Brain pericyte (primary cell): ENCODE results near the gene KLHL26.
"Not testable (repeated sequence)": the region's sequence is repeated elsewhere in the genome, so short reads cannot be mapped to it uniquely, and the experiment has no call there.

Experiments
- DNase-seq: peaks from one replicate; pipeline ENCODE4 v3.0.0-alpha.2; 2012; ENCODE audit warnings: low read depth, low spot score

The KLHL26 gene, protein sequence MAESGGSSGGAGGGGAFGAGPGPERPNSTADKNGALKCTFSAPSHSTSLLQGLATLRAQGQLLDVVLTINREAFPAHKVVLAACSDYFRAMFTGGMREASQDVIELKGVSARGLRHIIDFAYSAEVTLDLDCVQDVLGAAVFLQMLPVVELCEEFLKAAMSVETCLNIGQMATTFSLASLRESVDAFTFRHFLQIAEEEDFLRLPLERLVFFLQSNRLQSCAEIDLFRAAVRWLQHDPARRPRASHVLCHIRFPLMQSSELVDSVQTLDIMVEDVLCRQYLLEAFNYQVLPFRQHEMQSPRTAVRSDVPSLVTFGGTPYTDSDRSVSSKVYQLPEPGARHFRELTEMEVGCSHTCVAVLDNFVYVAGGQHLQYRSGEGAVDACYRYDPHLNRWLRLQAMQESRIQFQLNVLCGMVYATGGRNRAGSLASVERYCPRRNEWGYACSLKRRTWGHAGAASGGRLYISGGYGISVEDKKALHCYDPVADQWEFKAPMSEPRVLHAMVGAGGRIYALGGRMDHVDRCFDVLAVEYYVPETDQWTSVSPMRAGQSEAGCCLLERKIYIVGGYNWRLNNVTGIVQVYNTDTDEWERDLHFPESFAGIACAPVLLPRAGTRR

DNA sequence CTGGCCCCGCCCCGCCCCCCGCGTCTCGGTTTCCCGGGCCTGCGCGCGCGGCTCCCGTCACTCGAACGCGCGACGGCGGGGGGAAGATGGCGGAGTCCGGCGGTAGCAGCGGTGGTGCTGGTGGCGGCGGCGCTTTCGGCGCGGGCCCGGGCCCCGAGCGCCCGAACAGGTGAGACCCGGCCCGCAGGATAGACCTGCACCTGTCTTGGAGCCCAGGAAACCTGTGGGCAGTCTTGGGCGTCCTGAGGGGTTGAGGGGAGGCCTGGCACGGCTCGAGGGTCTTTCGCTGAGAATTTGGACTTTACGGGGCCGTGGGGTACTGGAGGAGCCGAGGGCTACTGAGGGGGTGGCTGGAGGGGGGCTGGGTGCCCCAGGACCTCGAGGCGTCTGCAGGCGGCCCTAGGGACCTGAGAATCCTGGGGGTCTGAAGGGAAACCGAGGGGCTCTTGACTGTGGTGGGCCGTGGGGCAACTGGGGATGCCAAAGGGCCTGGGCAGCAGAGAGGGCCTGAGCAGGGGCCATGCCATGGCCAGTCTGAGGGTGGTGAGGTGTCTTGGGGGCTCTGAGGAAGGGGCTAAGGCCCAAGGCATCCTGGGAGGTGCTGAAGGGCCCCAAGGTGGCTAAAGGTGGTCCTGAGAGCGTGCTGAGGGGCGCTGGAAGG lies at the start of gene KLHL26:
Gene KLHL26 (plus strand): TSS at position 60 of the 661 bp plus-strand sequence. CDS start 27 bp downstream, at position 87.
- no peak for DNase-seq

DNA sequence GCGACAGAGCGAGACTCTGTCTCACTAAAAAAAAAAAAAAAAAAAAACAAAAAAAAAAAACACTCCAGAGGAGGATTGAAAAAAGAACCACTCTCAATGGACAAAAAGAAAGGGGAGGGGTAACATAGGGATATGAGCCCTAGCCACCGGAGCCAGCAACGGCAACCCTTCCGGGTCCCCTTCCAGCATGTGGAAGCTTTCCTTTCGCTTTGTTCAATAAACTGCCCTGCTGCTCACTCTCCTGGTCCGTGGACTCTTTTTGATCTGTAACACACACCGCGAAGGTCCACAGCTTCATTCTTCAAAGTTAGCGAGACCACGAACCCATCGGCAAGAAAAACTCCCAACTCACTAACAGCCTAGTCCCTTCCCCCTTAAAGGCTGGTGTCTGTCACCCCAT lies 49.3 kb upstream of the KLHL26 start:
- DNase-seq, result no peak

DNA sequence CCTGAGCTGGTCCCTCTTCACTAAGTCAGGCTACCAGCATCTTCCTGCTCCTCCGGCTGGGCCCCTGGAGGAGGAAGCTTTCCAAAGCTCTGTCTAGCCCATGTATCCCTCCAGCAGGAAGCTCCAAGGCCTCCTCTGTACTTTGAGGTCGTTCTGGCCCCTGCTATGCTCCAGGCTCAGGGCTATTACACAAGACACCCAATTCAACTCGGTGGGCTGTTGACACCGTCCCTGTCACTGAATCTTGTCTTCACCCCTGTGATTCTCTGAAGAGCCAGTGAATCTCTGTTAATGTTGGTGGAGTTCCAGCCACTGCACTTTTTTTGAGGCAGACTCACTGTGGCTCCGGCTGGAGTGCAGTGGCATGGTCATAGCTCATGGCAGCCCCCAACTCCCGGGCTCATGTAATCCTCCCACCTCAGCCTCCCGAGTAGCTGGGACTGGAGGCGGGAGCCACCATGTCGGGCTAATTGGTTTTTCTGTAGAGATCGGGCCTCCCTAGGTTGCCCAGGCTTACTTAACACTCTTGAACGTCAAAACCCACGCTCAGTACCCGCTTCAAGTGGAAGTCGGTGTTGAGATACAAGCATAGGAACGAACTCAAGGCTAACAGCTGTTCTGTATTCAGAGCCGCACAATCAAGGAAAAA lies 48.7 kb upstream of the KLHL26 start:
- no peak for DNase-seq

DNA sequence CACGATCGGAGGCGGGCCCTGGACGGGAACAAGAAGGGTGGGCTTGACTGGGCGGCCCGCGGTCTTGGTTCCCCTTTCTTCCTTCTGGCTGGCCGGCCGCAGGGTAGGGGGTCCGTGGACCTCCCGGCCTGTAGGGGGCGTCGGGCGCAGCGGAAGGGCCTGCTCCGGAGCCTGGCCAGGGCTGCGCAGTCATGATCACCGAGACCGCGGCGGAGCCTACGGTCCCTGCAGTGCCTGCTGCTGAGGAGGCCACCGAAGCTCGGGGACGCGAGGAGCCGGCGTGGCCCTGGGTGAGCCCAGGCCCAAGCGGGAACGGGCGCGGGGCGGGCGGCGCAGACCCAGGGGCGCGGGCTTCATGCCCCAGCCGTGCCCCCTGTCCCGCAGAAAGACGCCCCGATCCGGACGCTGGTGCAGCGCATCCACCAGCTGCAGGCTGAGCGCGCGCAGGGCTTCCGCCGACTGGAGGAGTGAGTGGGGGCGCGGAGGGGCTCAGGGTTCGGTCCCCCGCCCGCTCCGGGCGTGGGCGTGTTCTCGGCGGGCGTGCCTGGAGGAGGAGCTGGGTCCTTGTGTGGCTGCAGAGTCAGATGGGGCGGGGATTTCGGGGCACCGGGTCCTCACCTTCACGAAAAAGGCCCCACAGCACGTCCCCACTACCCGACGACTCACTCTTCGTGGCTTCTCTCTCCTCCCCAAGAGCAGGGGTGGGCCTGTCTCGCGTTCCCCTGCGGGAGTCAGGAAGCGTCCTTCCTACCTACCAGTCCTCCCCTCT lies 48.0 kb upstream of the KLHL26 start, which contains the start of gene REX1BD:
Gene REX1BD (plus strand): TSS at position 188 of the 769 bp plus-strand sequence. CDS start 4 bp downstream, at position 192.
- DNase-seq, result no peak

DNA sequence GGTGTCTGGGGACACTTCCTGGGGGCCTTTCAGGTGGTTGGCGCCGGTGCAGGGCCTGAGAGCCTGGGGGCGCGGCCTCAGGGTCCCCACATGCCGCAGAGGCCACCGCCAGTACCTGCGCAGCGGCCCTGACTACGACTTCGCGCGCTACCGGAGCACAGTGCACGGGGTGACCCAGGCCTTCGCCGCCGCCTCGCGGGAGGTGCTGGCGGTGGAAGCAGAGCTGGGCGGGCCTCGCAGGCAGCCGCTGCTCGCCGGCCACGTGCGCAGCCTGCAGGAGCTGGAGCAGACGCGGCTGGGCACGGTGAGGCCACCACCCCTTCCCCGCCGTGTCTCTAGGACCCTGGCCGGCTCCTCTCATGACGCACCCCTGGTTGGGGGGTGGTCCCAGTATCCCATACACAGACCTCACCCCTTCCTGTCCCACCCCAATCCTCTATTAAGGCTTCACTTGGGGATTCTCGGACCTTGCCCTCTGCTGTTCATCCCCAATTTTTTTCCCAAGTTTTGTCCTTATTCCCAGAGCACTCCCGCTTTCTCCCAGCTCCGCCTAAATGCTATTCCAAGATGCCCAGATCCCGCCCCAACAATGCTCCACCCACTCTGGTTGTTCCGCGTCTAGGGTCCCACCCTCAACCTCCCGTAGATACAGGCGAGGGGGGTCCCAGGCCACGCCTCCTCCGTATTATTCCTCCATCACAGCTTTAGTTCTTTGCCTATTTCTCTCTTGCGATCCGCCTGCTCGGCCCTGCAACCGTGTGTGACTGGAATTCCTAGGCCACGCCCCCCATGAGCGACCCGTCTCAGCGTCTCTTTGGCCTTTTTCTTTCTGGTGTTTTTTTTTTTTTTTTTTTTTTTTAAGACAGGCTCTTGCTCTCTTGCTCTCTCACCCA lies 47.2 kb upstream of the KLHL26 start:
- DNase-seq, result no peak

DNA sequence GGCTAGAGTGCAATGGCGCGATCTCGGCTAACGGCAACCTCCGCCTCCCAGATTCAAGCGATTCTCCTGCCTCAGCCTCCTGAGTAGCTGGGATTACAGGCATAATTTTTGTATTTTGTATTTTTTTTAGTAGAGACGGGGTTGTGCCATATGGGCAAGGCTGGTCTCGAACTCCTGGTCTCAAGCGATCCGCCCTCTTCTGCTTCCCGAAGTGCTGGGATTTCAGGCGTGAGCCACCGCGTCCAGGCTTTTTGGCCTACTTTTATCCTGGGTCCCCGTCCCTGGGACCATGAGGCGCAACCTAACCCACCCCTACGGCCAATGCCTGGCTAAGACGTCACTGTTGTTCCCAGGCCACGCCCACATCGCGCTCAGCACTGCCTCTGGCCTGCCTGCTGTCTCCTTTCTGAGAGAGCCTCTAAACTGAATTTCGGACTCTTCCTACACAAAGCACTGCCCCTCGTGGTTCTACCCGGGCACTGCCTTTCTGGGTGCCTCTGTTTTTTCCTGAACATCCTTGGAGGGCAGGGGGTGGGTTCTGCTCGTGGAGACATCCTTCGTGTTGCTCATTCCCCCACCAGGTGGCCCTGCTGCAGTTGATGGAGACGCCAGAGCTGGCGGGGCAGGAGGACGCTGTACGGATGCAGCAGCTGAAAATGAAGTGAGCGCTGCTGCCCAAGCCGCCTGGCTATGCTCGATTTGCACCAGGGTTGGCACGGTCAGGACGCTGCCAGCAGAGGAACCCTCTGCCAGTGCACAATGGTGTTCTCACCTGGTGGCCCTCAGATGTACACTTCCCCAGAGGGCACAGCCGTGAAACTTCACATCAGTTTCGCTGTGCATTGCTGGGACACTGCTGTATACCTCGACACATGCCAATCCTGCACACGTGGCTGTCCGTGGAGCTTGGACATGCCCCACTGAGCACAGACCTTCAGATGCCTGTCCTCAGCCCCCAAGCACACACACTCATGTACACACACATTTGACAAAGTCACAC lies 46.3 kb upstream of the KLHL26 start:
- DNase-seq, result no peak

DNA sequence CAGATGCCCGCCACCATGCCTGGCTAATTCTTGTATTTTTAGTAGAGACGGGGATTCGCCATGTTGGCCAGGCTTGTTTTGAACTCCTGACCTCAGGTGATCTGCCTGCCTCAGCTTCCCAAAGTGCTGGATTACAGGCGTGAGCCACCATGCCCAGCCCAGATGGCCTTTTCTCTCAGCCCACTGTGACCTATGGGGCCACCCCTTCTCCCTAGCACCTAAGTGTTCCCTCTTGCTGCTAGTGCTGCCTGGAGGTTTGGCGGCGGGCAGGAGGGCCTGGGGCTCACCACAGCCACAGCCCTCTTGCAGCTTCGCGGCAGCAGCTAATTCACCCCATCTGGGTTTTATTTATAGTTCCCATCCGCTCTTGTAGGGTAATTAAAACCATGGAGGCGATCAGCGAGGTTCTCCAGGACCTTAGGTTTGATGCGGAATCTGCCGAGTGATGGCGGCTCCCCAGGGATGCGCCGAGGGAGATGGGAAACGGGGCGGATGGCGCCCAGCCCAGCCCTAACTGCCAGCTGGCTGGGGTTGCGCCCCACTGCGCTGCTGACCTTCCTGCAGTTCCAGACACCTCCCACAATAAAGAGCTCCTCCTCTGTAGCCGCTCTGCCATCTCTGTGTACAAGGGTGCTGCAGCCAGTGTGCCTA lies 45.0 kb upstream of the KLHL26 start:
- peak; percentile 54 for DNase-seq

DNA sequence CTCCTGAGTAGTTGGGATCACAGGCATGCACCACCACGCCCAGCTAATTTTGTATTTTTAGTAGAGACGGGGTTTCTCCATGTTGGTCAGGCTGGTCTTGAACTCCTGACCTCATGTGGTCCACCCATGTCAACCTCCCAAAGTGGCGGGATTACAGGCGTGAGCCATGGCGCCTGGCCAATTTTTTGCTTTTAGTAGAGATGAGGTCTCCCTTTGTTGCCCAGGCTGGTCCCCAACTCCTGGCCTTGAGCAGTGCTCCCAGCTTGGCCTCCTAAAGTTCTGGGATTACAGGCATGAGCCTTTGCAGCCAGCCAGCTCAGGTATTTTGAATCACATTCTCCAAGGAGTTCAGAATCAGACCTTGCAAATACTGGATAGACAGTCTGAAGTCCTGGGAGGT lies 44.1 kb upstream of the KLHL26 start:
- not testable (repeated sequence) for DNase-seq

DNA sequence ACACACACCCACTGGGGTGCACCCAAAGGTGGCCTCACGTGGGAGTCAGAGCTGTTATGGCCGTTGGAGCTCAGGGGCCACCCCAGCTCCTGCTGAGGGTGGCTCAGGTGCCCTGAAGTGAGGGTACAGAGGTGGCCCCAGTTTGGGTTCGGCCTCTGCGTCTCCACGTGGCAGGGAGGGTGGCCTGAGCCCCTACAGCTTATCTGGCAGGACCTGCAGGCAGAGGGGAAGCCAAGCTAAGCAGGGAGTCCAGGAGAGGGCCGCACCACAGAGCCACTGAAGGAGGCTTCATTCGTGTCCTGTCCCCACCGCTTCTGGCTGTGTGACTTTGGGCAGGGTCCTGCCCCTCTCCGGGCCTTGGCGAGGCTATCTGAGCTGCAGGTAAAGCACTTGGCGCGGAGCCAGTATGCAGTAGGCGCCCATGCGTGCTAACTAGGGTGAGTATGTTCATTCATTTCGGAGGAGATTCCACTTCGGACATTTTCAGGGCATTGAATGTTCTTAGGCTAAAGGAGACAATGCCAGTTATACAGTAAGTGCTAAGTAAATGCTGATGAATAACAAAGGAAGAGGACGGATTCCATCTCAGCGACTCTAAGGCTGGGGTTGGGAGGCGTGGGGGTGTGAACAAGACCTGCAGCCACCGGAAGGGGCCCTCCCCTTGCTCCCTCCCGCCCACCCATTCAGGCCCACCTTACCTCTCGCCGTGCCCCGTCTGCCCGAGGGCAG lies 43.3 kb upstream of the KLHL26 start:
- DNase-seq, result no peak

DNA sequence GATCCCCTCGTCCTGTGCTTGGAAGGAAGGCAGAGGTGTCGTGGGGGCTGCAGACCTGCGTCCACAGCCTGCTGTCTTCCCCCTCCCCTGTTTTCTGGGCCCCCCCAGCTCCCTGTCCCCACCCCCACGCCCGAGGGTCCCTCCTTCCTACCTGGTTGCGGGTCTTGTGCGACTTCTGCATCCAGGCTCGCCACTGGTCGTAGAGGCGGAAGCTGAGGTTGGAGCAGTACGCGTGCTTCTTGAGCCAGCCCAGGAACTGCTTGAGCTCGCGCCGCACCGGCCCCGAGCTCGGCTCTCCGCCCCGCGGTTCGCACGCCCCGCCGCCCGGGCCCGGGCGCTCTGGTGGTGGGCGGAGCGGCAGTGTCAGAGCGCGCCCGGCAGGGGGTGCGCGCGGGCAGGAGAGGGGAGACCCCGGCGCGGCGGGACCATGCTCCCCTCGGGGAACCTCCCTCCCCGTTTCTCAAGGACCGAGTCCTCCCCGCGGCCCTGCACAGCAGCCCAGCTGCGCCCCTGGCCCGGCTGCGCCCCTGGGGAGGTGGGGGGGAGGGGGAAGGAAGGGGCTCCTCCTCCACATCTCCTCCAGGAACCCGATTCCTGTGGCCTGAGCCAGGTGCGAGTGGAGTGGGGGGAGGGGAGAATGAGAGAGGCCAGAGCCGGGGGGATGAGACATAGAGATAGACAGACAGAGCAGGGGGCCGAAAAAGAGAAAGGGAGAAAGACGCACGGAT lies 42.6 kb upstream of the KLHL26 start:
- no peak for DNase-seq

DNA sequence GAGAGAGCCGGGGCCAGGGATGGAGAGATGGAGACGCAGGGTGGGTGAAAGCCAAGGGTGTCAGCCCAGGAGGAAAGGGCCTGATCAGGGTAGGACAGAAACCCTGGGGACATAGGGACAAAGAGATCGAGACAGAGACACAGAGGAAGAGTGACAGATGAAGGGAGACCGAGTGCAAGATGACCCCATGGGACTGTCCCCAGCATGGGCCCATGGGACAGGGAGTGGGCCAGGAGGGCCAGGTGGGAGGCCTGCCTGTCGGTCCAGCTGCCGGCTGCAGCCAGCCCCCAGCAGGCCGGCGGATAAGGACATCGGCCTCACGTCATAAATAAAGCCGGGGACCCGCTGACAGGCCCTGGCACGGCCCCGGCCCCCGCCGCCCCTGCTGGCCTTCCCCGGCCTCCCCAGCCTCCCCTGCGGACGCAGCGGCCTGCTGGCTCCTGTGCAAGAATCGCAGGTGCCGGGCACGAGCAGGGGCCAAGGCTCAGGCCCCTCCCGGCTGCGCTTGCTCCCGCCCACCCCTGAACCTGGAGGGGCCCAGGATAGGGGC lies 41.9 kb upstream of the KLHL26 start:
- no peak for DNase-seq

DNA sequence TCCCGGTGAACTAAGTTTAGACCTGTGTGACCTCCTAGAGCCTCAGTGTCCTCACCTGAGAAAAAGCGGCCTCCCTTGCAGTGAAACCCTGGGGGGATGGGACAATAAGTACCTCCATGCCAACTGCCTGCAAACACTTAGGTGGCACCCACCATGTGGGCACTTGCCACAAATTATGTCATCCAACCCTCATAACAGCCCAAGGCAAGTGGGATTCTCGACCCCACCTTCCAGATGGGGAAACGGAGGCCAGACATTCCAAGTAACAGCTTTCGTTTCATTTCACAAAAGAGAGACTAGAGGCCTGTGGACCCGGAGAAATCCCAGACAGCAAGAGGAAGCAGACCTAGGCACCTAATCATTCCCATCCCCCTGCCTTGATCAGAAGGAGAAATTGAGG lies 41.4 kb upstream of the KLHL26 start:
- no peak for DNase-seq

DNA sequence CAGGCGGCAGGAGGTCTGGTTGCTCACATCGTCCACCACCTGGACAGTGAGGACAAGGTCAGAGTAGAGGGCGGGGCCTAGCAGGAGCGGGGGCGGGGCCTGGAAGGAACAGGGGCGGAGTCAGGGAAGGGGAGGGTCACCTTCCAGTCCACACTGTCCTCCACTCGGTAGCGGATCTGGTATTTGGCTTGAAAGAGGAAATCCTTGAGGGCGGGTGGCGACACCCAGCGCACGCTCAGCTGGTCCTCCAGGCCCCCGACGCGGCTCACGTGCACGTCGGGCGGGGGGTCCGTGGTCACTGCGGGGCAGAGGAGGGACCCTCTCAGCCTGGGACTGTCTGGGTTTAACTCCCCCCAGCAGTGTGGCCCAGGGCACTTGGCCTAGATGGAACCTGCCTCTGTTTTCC lies 40.1 kb upstream of the KLHL26 start:
- no peak for DNase-seq

DNA sequence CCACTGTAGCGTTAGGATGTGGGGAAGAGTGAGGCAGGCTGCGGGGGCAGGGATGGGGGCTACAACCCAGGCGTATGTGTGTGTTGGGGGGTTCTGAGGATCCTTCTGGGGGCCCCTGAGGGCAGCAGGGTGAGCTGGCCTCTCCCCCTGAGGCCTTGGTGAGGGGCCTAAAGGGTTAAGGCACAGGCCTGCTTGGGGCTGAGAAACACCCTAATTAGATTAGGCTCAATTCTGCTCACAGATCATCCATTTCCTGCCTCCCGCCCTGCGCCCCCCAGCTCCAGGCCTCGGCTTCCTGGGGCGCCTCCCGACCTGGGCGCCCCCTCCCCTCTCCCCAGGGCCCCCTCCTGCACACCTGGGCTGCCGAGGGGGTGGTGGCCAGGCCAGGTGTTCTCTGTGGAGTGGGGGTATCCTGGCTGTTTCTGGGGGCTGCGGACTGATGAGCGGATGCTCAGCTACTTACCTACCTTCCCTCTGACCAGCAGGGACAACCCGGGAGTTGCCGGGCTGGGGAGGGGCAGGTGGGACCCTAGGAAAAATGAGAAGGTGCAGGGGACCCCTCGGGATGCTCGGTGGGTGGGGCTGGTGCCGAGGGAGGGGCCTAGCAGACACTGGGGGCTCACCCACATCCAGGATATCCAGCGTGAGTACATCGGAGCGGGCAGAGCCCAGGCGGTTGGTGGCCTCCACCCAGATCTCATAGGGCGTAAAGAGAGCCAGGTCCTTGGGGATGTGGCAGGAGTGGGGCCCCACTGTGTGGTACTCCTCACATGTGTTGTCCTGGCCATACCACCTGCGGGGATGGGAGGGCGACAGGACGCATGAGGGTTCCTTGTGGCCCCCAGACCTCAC lies 38.8 kb upstream of the KLHL26 start:
- DNase-seq, result no peak

DNA sequence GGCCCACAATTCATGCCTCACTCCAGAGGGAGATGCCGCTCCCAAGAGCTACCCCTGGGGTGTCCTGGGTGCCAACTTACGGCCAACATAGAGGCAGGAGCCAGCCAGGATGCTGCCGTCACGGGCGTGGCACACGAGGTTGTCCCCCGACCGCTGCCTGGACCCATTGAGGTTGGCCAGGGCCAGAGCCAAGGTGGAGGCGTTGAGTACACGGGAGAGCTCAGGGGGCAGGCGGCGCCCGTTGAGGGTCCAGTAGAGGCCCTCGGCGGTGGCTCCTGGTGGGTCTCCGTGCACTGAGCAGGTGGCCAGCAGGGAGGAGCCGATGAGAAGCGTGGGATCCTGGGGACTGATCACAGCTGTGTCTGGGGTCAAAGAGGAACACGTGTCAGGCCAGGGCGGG lies 37.3 kb upstream of the KLHL26 start:
- DNase-seq, result no peak
